ENCODE data around the gene AP5M1.
"Not testable (repeated sequence)": the region's sequence is repeated elsewhere in the genome, so short reads cannot be mapped to it uniquely, and the experiment has no call there.

The AP5M1 gene, protein sequence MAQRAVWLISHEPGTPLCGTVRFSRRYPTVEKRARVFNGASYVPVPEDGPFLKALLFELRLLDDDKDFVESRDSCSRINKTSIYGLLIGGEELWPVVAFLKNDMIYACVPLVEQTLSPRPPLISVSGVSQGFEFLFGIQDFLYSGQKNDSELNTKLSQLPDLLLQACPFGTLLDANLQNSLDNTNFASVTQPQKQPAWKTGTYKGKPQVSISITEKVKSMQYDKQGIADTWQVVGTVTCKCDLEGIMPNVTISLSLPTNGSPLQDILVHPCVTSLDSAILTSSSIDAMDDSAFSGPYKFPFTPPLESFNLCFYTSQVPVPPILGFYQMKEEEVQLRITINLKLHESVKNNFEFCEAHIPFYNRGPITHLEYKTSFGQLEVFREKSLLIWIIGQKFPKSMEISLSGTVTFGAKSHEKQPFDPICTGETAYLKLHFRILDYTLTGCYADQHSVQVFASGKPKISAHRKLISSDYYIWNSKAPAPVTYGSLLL

DNA sequence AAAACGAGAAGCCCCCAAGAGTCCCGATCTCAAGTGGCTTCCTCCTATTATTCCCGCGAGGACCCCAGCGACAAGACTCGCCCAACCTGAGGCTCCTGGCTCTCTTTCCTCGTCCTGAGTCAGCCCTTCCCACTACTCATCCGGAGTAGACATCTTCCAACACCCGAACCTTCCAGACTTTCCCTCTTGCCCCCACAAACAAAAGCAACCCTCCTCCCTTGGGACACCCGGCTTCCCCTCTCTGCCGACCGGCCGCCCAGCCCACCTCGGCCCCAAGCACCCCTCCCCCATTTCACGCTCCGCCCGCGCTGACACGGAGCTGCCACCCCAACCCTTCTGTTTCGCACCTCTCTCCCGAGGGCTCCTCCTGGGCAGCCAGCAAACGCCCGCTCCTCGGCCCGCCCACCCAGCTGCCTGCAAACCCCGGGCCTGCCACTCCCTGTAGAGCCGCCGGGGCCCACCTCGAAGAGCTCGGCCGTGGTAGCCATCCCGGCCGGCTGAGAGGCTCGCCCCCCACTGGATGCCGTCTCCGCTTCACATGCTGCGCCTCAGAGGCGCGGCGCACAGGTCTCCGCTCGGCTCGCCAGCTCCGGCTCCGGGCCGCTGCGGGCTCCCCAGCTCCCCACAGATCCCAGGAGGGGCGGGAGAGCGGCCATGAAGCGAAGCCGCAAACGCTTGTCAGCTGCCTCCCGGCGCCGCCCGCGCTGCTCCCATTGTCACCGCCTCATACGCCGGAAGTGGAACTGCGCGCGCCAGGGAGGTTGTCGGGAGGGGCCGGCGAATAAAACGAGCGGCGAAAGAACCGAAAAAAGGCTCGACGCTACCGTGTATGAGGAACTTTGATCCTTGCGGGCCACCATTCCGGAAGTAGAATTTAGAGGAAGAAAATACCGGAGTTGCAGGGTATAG, at the start of gene AP5M1, which contains the start of gene EXOC5:
Gene AP5M1, plus strand, starts transcription at position 811 of the 909 bp plus-strand sequence. CDS start 344 bp downstream, outside the sequence.
Gene EXOC5, minus strand, starts transcription at position 745 of the 909 bp plus-strand sequence. Its CDS starts 257 bp downstream, at position 488.
- DNase-seq (ENCODE audit: low spot score) = peak; percentile 93

DNA sequence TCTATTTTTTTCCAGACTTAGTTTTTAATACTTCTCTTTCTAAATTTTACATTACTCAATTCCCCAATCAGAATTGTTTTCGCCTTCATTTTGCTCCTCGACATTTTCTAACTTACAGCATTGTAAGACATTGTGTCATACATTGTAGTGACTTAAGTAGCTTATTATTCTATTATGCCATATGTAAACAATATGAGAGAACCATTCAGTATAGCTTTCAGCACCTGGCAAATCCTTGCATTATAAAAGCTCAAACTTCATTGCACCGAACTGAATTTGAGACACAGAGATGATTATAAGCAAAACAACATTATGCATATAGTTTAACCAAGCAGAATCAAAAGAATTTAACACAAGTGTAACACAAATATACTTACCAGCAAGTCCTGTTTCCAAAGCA, 46.8 kb upstream of the AP5M1 start:
- DNase-seq (ENCODE audit: low spot score) = no peak

DNA sequence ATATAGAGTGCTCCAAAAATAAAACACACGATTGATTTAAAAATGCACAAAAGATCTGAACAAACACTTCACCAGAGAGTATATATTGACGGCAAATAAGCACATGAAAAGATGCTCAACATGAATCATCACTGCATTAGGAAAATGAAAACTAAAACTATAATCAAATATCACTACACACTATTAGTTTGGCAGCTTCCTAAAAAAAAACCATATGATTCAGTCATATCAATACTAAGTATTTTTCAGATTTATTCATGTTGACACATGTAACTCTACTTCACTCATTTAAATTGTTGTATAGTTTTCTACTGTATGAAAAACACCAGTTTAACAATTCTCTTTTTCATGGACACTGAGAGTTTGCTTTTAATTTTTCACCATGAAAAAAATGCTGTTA, 41.7 kb upstream of the AP5M1 start:
- DNase-seq (ENCODE audit: low spot score) = no peak

DNA sequence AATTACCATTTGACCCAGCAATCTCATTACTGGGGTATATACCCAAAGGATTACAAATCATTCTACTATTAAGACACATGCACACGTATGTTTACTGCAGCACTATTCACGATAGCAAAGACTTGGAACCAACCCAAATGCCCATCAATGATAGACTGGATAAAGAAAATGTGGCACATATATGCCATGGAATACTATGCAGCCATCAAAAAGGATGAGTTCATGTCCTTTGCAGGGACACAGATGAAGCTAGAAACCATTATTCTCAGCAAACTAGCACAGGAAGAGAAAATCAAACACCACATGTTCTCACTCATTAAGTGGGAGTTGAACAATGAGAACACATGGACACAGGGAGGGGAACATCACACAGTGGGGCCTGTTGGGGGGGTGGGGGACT, 40.5 kb upstream of the AP5M1 start:
- DNase-seq (ENCODE audit: low spot score) = not testable (repeated sequence)

DNA sequence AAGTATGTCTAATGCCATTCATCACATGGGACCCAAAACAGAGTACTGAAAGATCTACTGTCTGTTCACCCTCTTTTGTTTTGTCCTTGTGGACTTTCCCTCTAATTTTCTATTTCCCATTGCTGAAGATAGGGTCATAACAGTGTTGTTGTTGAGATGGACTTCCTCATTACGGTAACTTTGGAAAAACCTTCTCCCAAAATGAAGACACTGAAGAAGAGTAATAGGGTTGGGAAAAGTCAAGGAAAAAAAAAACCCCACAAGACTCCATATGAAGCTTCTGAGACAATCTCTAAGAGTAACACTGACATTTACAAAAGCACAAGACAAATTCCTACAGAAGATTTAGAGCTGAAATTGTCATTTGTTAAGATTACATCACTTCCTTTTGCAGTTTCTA, 36.8 kb upstream of the AP5M1 start:
- no peak for DNase-seq (ENCODE audit: low spot score)

DNA sequence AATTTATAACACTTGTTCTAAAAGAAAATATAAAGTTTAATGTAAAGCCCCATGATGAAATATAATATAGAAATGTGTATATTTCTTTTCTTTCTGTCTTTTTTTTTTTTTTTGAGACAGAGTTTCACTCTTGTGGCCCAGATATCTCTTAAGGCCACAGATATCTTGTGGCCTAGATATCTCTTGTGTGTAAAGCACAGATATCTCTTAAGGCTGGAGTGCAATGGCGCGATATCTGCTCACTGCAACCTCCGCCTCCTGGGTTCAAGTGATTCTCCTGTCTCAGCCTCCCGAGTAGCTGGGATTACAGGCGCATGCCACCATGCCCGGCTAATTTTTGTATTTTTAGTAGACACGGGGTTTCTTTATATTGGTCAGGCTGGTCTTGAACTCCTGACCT, 28.7 kb upstream of the AP5M1 start:
- not testable (repeated sequence) for DNase-seq (ENCODE audit: low spot score)

DNA sequence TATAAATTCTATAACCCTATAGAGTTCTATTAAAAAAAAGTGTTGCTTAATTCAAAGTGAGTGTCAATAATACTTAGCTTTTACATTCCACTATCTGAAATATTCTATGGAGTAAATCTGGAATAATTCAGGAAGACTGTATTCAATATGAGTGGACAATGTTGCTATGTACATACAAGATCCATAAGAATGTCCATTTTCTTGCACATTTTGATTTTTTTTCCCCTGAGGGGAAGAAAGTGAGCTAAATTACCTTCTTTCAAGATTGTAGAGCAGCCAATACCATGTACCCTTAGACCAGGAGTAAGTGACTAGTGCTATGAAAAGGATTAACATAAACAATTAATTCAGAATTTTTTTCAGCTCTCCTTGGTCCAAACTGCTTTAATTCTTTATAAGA, 25.5 kb upstream of the AP5M1 start:
- DNase-seq (ENCODE audit: low spot score) = no peak

DNA sequence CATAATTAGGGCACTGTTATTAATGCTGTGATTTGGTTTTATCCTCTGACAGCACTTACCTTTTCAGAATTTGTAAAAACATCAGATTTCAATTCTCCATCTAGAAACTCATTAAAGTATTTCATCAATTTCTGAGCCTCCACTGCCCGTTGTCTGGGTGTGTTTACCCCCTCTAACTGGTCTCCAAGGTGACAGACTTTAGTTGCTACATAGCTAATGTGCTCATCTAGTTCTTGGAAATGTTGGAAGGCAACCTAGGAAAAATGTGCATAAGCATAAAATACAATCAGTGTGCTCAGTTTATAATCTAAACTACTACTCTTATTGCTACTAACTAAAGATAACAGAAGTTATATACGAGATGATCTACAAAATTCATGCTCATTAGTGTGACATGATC, 24.7 kb upstream of the AP5M1 start:
- DNase-seq (ENCODE audit: low spot score) = no peak

DNA sequence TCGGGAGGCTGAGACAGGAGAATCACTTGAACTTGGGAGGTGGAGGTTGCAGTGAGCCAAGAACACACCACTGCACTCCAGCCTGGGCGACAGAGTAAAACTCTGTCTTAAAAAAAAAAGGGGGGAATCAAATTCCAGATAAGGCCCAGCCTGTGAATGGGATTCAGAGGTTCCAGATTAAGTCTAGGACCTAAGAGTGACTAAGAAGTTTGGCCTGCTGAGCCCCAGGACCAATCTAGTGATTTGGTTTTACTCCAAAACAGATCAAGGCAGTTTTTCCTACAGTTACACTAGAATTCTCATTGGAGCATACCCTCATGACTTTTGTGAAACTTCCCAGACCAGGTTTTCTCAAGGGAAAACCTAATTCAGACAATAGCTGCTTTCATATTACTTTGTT, 22.8 kb upstream of the AP5M1 start:
- no peak for DNase-seq (ENCODE audit: low spot score)

DNA sequence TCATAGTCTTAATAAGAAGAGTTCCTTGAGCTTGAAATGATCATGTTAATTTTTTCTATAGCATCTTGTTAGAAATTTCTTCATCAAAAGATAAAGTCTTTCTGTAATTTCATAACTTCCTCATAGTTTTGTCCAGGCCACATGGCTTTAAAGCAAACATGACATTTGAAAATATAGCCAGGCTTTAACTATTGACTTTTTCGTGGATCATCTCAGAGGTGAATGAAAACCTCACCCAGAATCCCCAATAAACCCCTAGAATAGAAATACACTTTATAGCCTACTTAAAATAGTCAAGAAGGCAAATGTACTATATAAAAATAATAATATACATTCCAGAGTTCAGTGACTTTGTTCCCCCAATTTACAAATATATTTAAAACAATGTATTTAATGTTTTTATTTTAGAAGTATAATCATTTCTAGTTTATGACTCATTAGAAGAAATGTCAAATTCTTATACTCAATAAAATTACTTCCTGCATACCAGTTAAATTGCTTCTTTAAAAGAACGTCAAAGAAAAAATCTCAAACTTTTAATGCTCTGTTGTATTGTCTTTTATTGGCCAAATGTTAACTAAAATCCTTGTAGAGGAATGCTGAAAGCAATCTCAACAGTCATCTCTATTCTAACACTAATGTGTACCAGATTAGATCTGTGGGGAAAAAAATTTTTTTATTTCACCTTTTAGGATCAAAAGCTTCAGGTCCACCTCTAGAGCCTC, 21.7 kb upstream of the AP5M1 start:
- DNase-seq (ENCODE audit: low spot score) = no peak

DNA sequence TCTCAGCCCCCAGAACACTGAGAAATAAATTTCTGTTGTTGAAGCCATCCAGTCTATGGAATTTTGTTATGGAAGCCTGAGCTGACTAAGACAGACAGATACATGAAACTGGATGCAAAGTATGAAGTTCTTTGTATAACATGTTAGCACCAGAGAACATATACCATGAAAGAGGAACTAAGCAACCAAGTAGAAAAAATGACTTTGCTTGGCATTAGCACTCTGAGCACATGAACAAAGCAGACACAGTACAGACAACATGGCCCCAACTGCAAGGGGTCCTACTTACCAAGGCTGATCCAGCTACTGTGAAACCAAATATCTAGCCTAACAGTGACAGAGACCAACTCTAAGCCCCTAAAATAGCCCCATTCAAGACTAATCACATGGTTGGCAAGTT, 13.9 kb upstream of the AP5M1 start:
- no peak for DNase-seq (ENCODE audit: low spot score)

DNA sequence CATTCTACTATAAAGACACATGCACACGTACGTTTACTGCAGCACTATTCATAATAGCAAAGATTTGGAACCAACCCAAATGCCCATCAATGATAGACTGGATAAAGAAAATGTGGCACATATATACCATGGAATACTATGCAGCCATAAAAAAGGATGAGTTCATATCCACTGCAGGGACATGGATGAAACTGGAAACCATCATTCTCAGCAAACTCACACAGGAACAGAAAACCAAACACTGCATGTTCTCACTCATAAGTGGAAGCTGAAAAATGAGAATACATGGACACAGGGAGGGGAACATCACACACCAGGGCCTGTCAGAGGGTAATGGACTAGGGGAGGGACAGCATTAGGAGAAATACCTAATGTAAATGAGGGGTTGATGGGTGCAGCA, 10.6 kb upstream of the AP5M1 start:
- not testable (repeated sequence) for DNase-seq (ENCODE audit: low spot score)

DNA sequence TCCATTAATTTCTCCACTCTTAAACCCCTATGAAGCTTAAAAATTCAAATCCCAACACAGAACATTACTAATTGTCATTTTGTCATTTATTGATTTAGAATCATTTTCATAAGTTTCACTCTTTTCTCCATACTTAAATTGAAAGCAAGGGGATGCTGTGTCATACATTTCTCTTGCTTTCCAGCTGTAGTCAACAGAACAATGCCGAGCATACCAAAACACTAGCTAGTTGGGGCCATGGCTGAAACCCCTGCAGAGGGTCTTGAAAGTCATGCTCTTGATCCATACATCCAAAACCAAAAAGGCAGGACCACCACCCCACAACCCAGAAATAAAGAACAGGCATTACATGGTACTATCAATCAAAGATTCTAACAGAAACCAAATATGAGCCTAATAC, 9.1 kb upstream of the AP5M1 start:
- no peak for DNase-seq (ENCODE audit: low spot score)

DNA sequence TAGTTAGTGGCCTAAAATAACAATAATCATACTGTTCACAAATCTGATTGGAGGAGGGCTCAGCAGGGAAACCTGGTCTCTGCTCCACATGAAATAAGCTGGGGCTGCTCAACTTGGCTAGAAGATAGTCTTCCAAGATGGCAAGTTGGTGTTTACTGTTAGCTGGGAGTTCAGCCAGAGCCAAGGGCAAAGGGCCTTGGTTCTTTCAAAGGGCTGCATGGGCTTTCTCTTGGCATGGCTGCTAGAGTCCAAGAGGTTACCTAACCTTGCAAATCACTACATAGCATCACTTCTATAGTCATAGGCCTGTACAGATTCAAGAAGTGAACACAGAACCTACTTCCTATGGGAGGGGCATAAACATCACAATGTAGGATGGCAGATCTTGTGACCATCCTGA, 7.2 kb upstream of the AP5M1 start:
- DNase-seq (ENCODE audit: low spot score) = no peak

DNA sequence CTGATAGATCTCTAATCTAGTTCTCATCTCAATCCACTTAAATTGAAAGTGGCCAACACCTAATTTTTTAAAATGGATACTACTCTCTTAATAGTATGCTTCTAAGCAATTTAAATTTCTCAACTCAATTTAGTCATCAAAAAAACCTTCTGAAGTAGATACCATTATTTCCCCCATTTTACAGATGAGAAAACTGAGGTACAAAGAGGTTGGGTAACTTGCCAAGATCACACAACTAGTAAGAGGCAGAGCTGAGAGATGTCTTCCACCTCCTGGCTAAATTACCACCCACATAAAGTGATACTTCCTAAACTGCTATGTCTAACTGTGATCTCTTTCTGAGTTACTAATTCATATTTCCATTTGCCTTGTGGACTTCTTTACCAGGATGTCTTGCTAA, 6.7 kb upstream of the AP5M1 start:
- no peak for DNase-seq (ENCODE audit: low spot score)

DNA sequence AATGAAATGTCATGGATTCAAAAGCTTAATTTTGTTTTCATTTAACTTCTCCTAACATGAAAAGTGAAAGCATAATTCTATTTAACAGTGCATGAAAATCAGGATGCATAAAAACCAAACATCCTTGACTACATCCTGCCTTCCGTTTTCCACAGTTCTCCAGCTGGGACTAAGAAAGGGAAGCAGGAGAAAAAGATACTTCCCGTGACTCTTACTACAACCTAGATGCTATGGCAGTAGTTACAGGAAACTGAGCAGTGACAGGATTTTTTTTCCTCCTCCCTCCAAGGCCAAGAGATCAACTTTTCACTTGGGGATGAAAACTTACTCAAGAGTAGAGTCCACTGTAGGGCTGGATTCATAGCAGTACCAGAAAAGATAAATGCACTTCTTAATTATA, 2.7 kb upstream of the AP5M1 start:
- no peak for DNase-seq (ENCODE audit: low spot score)

DNA sequence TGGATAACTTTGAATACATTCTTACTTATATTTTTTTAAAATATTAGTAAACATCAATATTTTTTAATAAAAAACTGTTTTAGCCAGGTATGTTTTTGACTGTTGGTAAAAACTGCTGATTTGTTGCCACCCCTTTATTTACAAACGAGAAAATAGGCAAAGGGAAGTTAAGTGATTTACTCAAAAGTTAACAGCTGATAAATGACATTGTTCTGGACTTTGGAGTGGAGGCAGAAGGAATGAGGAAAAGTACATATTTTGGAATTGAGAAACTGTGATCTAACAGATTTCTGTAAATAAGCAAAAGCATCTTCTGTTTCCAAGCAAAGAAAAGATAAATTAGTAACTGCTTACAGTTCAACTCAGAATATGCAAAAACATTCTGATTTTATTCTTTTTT, 4.5 kb downstream of the AP5M1 start:
- DNase-seq (ENCODE audit: low spot score) = no peak

DNA sequence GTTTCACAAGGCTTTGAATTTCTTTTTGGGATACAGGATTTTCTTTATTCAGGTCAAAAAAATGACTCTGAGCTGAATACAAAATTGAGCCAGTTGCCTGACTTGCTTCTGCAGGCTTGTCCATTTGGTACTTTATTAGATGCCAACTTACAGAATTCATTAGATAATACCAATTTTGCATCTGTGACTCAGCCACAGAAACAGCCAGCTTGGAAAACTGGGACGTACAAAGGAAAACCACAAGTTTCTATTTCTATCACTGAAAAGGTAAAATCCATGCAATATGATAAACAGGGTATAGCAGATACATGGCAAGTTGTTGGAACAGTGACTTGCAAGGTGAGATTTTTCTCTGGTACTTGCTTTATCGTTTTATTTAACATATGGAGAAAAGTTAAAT, 5.8 kb downstream of the AP5M1 start:
- DNase-seq (ENCODE audit: low spot score) = no peak

DNA sequence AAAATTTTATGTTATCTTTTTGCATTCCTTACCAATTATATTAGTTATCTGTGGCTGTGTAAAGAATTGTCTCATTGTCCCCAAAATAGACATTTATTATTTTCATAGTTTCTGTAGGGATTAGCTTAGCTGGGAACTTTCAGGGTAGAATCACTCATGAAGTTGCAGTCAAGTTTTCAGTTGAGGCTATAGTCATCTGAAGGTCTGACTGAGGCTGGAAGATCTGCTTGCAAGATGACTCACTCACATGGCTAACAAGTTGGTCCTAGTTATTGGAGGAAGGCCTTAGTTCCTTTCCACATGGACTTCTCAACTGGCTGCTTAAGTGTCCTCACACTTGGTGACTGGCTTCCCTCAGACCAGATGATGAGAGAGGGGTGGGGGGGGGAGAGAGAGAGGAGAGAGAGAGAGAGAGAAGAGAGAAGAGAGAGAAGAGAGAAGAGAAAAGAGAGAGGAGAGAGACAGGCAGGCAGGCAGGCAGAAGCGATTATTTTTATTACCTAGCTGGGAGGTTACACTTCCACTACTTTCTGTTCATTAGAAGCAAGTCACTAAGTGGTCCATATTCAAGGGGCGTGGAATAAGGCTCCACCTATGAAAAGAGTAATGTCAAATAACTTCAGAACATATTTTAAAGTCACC, 6.4 kb downstream of the AP5M1 start:
- DNase-seq (ENCODE audit: low spot score) = no peak

DNA sequence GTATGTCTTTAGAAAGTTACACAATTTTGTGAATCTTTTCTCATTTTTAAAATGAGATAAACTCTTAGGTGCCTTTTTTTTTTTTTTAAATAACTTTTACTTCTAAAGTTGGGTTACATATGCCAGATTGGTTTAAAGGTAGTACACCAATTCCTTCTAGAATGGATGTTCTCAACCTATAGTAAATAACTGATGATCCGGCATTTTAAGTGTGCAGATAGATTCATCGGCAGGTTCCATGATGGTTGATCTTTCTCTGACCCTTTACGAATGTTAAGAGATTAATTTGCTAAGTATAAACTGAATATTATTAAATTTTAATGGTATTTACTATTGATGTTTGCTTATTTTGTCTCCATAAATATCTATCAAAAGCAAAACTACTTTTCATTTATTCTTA, 8.3 kb downstream of the AP5M1 start:
- DNase-seq (ENCODE audit: low spot score) = no peak

DNA sequence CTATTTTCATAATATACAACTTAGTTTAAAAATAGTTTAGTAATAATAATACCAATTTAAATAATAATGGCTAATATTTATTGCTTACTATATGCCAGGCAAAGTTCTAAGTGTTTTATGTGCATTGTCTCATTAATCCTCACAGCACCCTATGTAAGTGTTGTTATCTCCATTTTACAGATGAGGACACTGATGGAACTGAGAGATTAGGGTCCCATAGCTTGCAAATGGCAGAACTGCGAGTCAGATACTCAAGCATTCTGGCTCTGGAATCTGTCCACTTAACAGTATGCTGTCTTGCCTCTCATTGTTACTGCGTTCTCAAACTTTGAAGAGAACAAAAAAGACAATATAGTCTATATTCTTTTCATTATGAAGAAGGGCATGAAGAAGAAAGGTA, 19.0 kb downstream of the AP5M1 start:
- DNase-seq (ENCODE audit: low spot score) = no peak

DNA sequence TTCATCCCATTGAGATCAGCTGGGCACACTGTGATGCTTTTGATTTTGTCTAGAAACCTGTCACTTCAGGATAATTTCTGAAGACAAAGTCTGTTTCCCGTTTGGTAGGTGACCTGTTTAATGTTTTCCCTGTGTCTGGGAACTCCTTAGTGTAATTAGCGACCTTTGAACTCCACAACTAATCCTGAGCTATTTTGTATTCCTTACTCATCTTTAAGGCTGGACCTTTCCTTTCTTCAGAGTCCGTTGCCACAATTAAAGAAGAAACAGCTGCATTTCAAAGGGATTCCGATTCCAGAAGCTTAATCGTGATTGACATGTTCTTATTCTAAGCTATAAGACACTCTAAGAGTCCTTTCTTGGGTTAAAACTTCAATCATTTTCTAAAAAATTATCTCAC, 22.0 kb downstream of the AP5M1 start:
- DNase-seq (ENCODE audit: low spot score) = no peak
